K562 (cell line): ENCODE results near the gene ANKRD12. TPM values are rescaled to one million over a fixed set of nuclear protein-coding genes. Genes with fewer than 3 reads are reported as not detected.

Experiments used
- ATF2 ChIP-seq: sonication (generic); formaldehyde crosslinking; IDR thresholded peaks from 2 replicates; pipeline ENCODE4 v1.8.1; 2022; ENCODE audit warnings: missing genetic modification reagents
- ATF7 ChIP-seq: fragments of 450-650 bp; IDR thresholded peaks from 2 replicates; pipeline ENCODE4 v1.7.1; 2014; ENCODE audit warnings: mild to moderate bottlenecking, moderate library complexity
- CREB5 ChIP-seq: fragments of 250-450 bp; sonication (Bioruptor Pico); IDR thresholded peaks from 2 replicates; pipeline ENCODE4 v1.5.0; 2020; ENCODE audit warnings: mild to moderate bottlenecking
- GATAD2A ChIP-seq: fragments of 450-650 bp; IDR thresholded peaks from 2 replicates; pipeline ENCODE4 v1.6.1; 2017
- ID3 ChIP-seq, 2 experiments: fragments of 250-450 bp in 1 of 2; fragments of 450-650 bp in 1 of 2; sonication (Bioruptor Pico) in 1 of 2; IDR thresholded peaks; 2 replicates each; pipeline versions ENCODE4 v1.6.1 to v1.8.0; 2016 to 2021; ENCODE audit warnings: mild to moderate bottlenecking in 2 of 2, moderate library complexity in 2 of 2, missing compliant biosample characterization in 1 of 2, missing genetic modification characterization in 1 of 2
- MAZ ChIP-seq, 2 experiments: fragments of 450-650 bp in 1 of 2; sonication (generic) in 1 of 2; formaldehyde crosslinking; IDR thresholded peaks in 1 of 2; conservative IDR thresholded peaks in 1 of 2; 2 replicates each; pipeline versions ENCODE4 v1.4.0 to v1.5.0; 2020; ENCODE audit warnings: mild to moderate bottlenecking in 1 of 2, missing genetic modification reagents in 1 of 2
- NFATC3 ChIP-seq: fragments of 450-650 bp; IDR thresholded peaks from 2 replicates; pipeline ENCODE4 v1.6.1; 2017; ENCODE audit warnings: mild to moderate bottlenecking
- NFE2 ChIP-seq: IDR thresholded peaks from 2 replicates; pipeline ENCODE4 v1.6.1; 2014; ENCODE audit warnings: antibody characterized with exemption, low read depth
- POLR2A ChIP-seq: fragments of 450-650 bp; conservative IDR thresholded peaks from 2 replicates; pipeline ENCODE4 v1.6.1; 2016
- RBFOX2 ChIP-seq: fragments of 200-400 bp; formaldehyde crosslinking; IDR thresholded peaks from 2 replicates; pipeline ENCODE4 v1.6.1; 2017; ENCODE audit warnings: low read depth, mild to moderate bottlenecking, low read length, moderate library complexity
- SMARCA4 ChIP-seq: fragments of 450-650 bp; IDR thresholded peaks from 2 replicates; pipeline ENCODE4 v1.6.1; 2016
- YY1 ChIP-seq, 3 experiments: IDR thresholded peaks; 2 replicates each; pipeline ENCODE4 v1.6.1; 2011; ENCODE audit warnings: low read length in 2 of 3, mild to moderate bottlenecking in 2 of 3, moderate library complexity in 2 of 3, borderline replicate concordance in 1 of 3, control low read depth in 1 of 3, low read depth in 1 of 3; ENCODE audit not compliant: insufficient read depth in 3 of 3, insufficient replicate concordance in 2 of 3, control insufficient read depth in 1 of 3, insufficient read length in 1 of 3; ENCODE audit errors: extremely low read depth in 1 of 3
- ZBTB9 ChIP-seq: fragments of 450-650 bp; formaldehyde crosslinking; IDR thresholded peaks from 2 replicates; pipeline ENCODE4 v1.4.0; 2020; ENCODE audit warnings: mild to moderate bottlenecking, moderate library complexity
- polyA plus RNA-seq, 8 experiments: library from polyadenylated mRNA; depleted of rRNA in 4 of 8; stranded (reverse) in 5 of 8; unstranded in 3 of 8; fragments of >200 nt; fragmentation: Nextera tagmentation in 2 of 8; fragmentation: Illumina TruSeq in 1 of 8; extraction: Ambion mirVana in 2 of 8; extraction: Trizol in 1 of 8; gene quantifications; 2 replicates each; pipeline versions ENCODE4 v1.2.1 to v1.2.3, GENCODE V29; 2011 to 2014; ENCODE audit warnings: inconsistent platforms in 1 of 8, missing spikeins in 1 of 8
- total RNA-seq, 7 experiments: library from RNA; depleted of rRNA in 6 of 7; stranded (reverse); fragments of >200 nt in 6 of 7; fragmentation: Illumina TruSeq in 2 of 7; extraction: Trizol in 2 of 7; gene quantifications; 2 replicates each; pipeline versions ENCODE4 v1.2.1 to v1.2.3, GENCODE V29; 2011 to 2021; ENCODE audit warnings: low replicate concordance in 1 of 7
- TF ChIP-seq, protein P1 (sequence below): IDR thresholded peaks from 2 replicates; pipeline ENCODE4 v1.6.1; 2011; ENCODE audit warnings: borderline replicate concordance, low read depth, mild to moderate bottlenecking, moderate library complexity, low read length; ENCODE audit not compliant: insufficient read depth, poor library complexity, severe bottlenecking
- TF ChIP-seq, protein P2 (sequence below), 2 experiments: IDR thresholded peaks; 2 replicates each; pipeline ENCODE4 v1.6.1; 2012; ENCODE audit warnings: improper control_type of control experiment in 2 of 2, low read depth in 2 of 2, low read length in 2 of 2, borderline replicate concordance in 1 of 2

ANKRD12 gene
- total and polyA plus RNA-seq, 9 of the 15 experiments (the other 6 are each of a cell fraction or from before 2014, with no cell fraction given): 6.6 to 28.2 (median 16.0) TPM

DNA sequence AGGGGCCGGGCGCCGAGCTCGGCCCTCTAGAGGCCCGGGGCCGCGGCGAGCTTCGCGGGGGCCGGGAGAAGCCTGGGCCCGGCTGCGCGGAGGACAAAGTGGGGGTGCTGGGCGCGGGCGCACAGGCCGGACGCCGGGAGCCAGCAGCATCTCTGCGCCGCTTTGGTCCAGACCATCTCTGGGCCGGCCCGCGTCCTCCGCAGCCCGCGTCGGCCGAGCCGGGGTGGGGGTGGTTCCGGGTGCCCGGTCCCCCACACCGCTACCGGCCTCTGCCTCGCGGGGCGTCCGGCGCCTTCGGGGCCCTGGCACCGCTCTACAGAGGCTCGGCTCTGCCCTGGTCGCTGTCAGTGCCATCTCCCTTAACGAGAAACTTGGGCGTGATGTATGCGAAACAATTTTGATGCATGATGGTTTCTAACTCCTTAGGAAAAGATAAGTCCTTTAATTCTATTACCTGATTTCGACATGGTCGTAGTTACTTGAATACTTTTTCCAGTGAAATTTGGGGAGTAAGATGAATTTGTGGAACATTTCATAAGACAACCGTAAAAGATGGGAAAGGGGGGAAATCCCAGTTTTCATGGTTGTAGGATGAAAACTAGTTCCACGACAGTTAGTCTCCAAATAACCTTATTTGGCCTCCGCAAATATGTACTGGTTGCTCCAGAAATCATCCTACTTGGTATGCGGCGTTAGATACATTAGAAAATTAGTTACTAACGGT lies 198.6 kb downstream of the ANKRD12 start (continued):
- TF ChIP-seq ZBTB9 (CRISPR knock-in tag): 0 out of 2 replicates have a peak, but pooled peaks have one; percentile 35
- TF ChIP-seq NFATC3: peak; percentile 90; the same call in 1 of the 2 replicates
- no peak for TF ChIP-seq ATF2 (CRISPR knock-in tag)
- peak; percentile 67 for TF ChIP-seq RBFOX2
- 0 out of 2 replicates have a peak, but pooled peaks have one; percentile 6 for TF ChIP-seq GATAD2A
- TF ChIP-seq, protein P1, sequence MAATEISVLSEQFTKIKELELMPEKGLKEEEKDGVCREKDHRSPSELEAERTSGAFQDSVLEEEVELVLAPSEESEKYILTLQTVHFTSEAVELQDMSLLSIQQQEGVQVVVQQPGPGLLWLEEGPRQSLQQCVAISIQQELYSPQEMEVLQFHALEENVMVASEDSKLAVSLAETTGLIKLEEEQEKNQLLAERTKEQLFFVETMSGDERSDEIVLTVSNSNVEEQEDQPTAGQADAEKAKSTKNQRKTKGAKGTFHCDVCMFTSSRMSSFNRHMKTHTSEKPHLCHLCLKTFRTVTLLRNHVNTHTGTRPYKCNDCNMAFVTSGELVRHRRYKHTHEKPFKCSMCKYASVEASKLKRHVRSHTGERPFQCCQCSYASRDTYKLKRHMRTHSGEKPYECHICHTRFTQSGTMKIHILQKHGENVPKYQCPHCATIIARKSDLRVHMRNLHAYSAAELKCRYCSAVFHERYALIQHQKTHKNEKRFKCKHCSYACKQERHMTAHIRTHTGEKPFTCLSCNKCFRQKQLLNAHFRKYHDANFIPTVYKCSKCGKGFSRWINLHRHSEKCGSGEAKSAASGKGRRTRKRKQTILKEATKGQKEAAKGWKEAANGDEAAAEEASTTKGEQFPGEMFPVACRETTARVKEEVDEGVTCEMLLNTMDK: peak; percentile 90
- peak in 1 of 2 experiments; percentile 72; a peak in 2 of 4 replicates for TF ChIP-seq MAZ (CRISPR knock-in tag; conservative IDR thresholded peaks at IDR 0.05 in 1 of 2, IDR thresholded peaks at IDR 0.05 in 1 of 2)
- peak; percentile 41; the same call in 1 of the 2 replicates for TF ChIP-seq ATF7
- TF ChIP-seq POLR2A: 0 out of 2 replicates have a peak, but pooled peaks have one; percentile 0
- no peak for TF ChIP-seq CREB5 (CRISPR knock-in tag)
- peak in 1 of 3 experiments; percentile 29 for TF ChIP-seq YY1 (IDR thresholded peaks at IDR 0.05; ENCODE audit: borderline replicate concordance in 1 of 3, control insufficient read depth in 1 of 3, extremely low read depth in 1 of 3, insufficient read depth in 3 of 3, insufficient read length in 1 of 3, insufficient replicate concordance in 2 of 3, low read depth in 1 of 3, low read length in 2 of 3)
- TF ChIP-seq NFE2: no peak
- peak; percentile 37; the same call in 1 of the 2 replicates for TF ChIP-seq SMARCA4
- TF ChIP-seq, protein P2, sequence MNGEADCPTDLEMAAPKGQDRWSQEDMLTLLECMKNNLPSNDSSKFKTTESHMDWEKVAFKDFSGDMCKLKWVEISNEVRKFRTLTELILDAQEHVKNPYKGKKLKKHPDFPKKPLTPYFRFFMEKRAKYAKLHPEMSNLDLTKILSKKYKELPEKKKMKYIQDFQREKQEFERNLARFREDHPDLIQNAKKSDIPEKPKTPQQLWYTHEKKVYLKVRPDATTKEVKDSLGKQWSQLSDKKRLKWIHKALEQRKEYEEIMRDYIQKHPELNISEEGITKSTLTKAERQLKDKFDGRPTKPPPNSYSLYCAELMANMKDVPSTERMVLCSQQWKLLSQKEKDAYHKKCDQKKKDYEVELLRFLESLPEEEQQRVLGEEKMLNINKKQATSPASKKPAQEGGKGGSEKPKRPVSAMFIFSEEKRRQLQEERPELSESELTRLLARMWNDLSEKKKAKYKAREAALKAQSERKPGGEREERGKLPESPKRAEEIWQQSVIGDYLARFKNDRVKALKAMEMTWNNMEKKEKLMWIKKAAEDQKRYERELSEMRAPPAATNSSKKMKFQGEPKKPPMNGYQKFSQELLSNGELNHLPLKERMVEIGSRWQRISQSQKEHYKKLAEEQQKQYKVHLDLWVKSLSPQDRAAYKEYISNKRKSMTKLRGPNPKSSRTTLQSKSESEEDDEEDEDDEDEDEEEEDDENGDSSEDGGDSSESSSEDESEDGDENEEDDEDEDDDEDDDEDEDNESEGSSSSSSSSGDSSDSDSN (IDR thresholded peaks at IDR 0.05; ENCODE audit: borderline replicate concordance in 1 of 2, low read depth in 2 of 2, low read length in 2 of 2): peak; percentile 96 to 97
- TF ChIP-seq ID3 (CRISPR knock-in tag; IDR thresholded peaks at IDR 0.05): no peak
- peak; percentile 62 for TF ChIP-seq ID3 (tag; IDR thresholded peaks at IDR 0.05)
